GM12892 (cell line): Measurements from ENCODE around the gene ASTL.

Experiments used
- POLR2A ChIP-seq: IDR thresholded peaks from 2 replicates; pipeline ENCODE4 v1.6.1; 2011; ENCODE audit warnings: low read depth, low read length, control low read depth
- POLR2AphosphoS5 ChIP-seq: IDR thresholded peaks from 2 replicates; pipeline ENCODE4 v1.6.1; 2011; ENCODE audit warnings: low read depth, low read length, control low read depth
- TAF1 ChIP-seq: IDR thresholded peaks from 2 replicates; pipeline ENCODE4 v1.6.1; 2011; ENCODE audit warnings: low read depth, mild to moderate bottlenecking, control low read depth, low read length, borderline replicate concordance

- TF ChIP-seq POLR2A (peak; percentile 73; the same call in 1 of the 2 replicates), POLR2AphosphoS5 (peak; percentile 80), TAF1 (peak; percentile 17; the same call in 1 of the 2 replicates)
Observed at GRCh38 chr2:96146153-96146880, 8.0 kb upstream of the ASTL start.
